ENCODE results near the gene SLC22A1. TPM values are rescaled to one million over a fixed set of nuclear protein-coding genes. Genes with fewer than 3 reads are reported as not detected.

The SLC22A1 gene
- total RNA-seq, 2 donors from 2014 or later: 1.2 to 1.6 TPM

DNA sequence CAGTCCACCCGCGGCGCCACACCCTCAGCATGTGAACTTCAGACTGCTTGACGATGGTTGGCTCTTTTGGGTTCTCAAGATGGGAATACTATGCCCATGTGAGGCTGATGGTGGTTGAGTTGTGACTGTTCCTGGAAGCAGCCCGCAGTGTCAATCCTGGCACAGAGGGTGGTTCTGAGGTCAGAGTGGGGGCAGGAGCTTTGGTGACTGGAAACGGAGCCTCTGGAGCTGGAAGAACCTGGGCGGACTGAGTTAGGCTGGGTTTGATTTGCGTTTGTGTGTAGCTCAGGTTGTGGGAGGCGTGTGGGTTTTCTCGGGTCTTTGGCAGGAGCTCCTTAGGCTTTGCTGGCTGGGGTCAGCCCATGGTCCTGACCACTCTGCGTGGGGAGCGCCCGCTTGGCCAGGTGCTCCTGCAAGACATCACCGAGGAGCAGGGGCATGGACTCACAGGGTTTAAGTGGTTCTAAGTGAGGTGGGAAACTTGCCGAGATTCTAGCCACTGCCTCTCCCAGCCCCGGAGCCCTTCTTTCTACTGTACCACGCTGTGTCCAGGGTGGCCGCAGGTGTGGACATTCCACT, 37.3 kb upstream of the SLC22A1 start:
- no peak for ATAC-seq (ENCODE audit: insufficient number of reproducible peaks, low FRiP score, low read depth)
- TF ChIP-seq, protein P1, sequence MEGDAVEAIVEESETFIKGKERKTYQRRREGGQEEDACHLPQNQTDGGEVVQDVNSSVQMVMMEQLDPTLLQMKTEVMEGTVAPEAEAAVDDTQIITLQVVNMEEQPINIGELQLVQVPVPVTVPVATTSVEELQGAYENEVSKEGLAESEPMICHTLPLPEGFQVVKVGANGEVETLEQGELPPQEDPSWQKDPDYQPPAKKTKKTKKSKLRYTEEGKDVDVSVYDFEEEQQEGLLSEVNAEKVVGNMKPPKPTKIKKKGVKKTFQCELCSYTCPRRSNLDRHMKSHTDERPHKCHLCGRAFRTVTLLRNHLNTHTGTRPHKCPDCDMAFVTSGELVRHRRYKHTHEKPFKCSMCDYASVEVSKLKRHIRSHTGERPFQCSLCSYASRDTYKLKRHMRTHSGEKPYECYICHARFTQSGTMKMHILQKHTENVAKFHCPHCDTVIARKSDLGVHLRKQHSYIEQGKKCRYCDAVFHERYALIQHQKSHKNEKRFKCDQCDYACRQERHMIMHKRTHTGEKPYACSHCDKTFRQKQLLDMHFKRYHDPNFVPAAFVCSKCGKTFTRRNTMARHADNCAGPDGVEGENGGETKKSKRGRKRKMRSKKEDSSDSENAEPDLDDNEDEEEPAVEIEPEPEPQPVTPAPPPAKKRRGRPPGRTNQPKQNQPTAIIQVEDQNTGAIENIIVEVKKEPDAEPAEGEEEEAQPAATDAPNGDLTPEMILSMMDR (IDR thresholded peaks at IDR 0.05): no peak
- no peak overlapping the region for H3K4me3 ChIP-seq

DNA sequence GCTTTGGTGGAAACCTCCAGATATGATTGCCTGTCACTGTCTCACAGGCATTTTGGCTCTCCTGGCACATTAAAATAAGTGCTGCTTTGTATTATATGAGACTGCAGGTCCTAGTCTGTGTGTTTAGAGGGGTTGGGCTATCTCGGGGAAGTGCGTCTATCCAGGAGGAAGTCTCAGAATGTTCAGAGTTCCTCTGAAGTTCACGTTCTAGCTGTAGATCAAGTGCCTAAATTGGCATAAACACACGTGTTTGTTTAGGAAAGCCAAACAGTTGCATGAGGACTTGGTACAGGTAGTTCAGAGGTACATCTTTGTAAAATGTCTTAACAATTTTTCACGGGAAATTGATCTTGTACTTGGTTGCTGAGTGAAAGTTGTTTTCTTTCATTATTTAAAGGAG, 36.4 kb upstream of the SLC22A1 start:
- peaks cover 47% of the 10 kb centered on the region for H3K36me3 ChIP-seq
- no peak for ATAC-seq (ENCODE audit: insufficient number of reproducible peaks, low FRiP score, low read depth)

More for the DNA sequence above, 37.3 kb upstream of the SLC22A1 start:
- Histone ChIP-seq H3K36me3 (peaks cover 52% of the 10 kb centered on the region), H3K27me3 (replicated peaks; ENCODE audit: insufficient read depth) (no peaks in the 10 kb centered on the region), H3K4me1 (ENCODE audit: control insufficient read depth in 1 of 2, low read depth in 2 of 2) (peaks cover 5 to 12% of the 10 kb centered on the region in 2 donors), H3K9me3 (no peaks in the 10 kb centered on the region), H3K27ac (no peak overlapping the region)
- DNase-seq (ENCODE audit: low spot score): no peak

DNA sequence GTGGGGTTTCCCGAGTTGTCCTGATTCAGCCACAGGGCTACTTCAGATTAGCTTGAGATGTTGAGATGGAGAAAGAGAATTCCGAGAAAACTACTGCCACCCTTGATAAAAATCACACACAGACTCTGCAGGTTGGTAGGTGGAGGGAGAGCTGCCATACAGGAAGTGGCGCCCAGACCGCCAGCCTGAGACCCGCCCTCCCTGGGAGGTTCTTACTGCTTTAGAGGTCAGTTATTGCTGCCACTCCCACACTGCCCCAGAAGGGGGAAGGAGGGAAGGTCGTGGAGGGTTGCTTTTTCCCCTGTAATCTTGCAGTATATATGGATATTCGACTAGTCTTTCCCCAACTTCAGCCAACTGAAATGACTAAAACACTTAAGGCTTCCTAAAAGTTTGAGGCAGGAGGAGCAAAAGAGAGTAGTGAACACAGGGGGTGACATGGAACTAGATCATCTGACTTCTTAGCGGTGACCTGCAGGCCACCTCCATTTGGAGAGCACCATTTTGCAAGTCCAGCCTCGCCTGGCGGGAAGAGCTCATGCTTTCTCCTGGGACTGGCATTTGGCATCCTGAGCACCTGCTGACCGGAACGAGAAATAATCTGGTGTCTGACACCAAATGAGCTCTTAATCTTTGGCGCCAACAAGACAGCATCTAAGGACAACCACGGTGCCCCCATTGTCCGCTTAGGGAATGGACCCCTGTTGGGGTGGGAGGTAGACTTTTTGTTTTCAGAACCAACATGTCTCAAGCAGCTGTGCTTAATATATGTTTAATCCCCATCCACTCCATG, 35.7 kb upstream of the SLC22A1 start:
- H3K4me1 ChIP-seq (ENCODE audit: control insufficient read depth in 1 of 2, low read depth in 2 of 2): peaks cover 5 to 12% of the 10 kb centered on the region in 2 donors
- no peak for ATAC-seq (ENCODE audit: insufficient number of reproducible peaks, low FRiP score, low read depth)
- H3K36me3 ChIP-seq: peaks cover 50% of the 10 kb centered on the region
- no peak overlapping the region for H3K4me3 ChIP-seq
- H3K27me3 ChIP-seq (replicated peaks; ENCODE audit: insufficient read depth): no peaks in the 10 kb centered on the region
- H3K9me3 ChIP-seq: no peaks in the 10 kb centered on the region
- no peak for DNase-seq (ENCODE audit: low spot score)
- TF ChIP-seq, protein P1 (IDR thresholded peaks at IDR 0.05): no peak
- no peak overlapping the region for H3K27ac ChIP-seq

More for the DNA sequence above, 36.4 kb upstream of the SLC22A1 start:
- no peak for DNase-seq (ENCODE audit: low spot score)
- Histone ChIP-seq H3K9me3 (no peaks in the 10 kb centered on the region), H3K27me3 (replicated peaks; ENCODE audit: insufficient read depth) (no peaks in the 10 kb centered on the region), H3K4me1 (ENCODE audit: control insufficient read depth in 1 of 2, low read depth in 2 of 2) (peaks cover 5 to 12% of the 10 kb centered on the region in 2 donors), H3K27ac (no peak overlapping the region), H3K4me3 (no peak overlapping the region)
- TF ChIP-seq, protein P1 (IDR thresholded peaks at IDR 0.05): no peak

DNA sequence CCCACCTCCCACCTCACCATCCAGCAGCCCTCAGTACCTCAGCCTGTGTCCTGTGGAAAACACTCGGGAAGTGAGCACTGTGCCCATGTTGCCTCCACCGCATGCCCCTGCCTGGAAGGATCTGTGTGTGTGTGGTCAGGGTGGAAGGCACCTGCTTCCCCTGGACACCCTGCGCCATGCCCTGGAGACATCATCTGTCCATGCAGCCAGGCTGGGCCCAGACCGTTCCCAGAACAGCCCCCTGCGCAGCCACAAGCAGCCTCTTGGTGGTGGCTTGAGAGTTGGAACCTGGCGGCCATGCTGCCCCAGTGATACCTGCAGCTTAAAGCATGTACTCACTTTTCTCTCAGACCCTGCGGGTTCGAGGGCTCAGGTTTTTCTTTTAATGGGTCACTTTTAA, 34.9 kb upstream of the SLC22A1 start:
- H3K27me3 ChIP-seq (replicated peaks; ENCODE audit: insufficient read depth): no peaks in the 10 kb centered on the region
- TF ChIP-seq, protein P1 (IDR thresholded peaks at IDR 0.05): no peak
- H3K36me3 ChIP-seq: peaks cover 49% of the 10 kb centered on the region
- no peak overlapping the region for H3K27ac ChIP-seq
- H3K4me1 ChIP-seq (ENCODE audit: control insufficient read depth in 1 of 2, low read depth in 2 of 2): peaks cover 5 to 12% of the 10 kb centered on the region in 2 donors
- no peak overlapping the region for H3K4me3 ChIP-seq
- ATAC-seq (ENCODE audit: insufficient number of reproducible peaks, low FRiP score, low read depth): no peak
- H3K9me3 ChIP-seq: no peaks in the 10 kb centered on the region
- no peak for DNase-seq (ENCODE audit: low spot score)

DNA sequence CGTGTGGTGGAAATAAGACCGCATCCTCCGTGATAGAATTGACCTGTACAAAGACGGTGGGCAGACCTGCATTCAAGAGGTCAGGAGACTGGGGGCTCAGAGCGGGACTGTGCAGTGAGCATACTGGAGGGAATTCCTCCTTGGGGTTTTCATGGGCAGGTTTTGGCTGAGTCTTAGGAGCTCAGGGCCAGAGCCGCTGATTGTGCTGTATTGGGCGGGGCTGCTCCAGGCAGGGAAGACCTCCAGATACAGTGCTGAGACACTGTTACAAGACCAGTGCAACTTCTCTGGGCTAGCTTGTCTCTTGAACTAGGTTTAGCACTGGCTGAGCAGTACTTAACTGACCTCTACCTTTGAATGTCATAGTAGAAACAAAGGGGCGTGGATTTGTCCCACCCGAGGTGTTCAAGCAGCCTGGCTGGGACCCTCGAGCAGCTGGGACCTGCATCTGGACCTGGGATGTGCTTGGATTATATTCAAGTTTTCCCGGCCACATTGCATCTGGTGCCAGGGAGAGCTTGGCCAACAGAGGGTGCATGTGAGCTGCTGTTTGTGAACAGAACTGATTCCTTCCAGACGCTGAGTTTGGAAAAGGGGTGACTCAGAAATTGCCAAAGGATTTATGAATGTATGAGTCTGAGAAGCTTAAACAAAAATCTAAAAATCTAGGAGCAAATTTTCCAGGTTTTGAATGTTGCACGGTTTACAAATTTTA, 33.4 kb upstream of the SLC22A1 start:
- ATAC-seq (ENCODE audit: insufficient number of reproducible peaks, low FRiP score, low read depth) (peak; percentile 94), DNase-seq (ENCODE audit: low spot score) (peak; percentile 50)
- Histone ChIP-seq H3K36me3 (peaks cover 54% of the 10 kb centered on the region), H3K4me3 (no peak overlapping the region), H3K9me3 (no peaks in the 10 kb centered on the region), H3K4me1 (ENCODE audit: control insufficient read depth in 1 of 2, low read depth in 2 of 2) (peaks cover 5 to 12% of the 10 kb centered on the region in 2 donors), H3K27ac (peak overlapping the region; percentile 67 to 77), H3K27me3 (replicated peaks; ENCODE audit: insufficient read depth) (no peaks in the 10 kb centered on the region)
- TF ChIP-seq, protein P1 (IDR thresholded peaks at IDR 0.05): peak; percentile 80

Data from thoracic aorta (tissue), 2 donors.